Measurements from ENCODE around the gene PCDHB2. TPM values are rescaled to one million over a fixed set of nuclear protein-coding genes. Genes with fewer than 3 reads are reported as not detected.

PCDHB2 gene
- total and polyA plus RNA-seq, 2 of the 4 experiments (the other 2 are of a cell fraction), result 0.36 to 0.46 TPM

DNA sequence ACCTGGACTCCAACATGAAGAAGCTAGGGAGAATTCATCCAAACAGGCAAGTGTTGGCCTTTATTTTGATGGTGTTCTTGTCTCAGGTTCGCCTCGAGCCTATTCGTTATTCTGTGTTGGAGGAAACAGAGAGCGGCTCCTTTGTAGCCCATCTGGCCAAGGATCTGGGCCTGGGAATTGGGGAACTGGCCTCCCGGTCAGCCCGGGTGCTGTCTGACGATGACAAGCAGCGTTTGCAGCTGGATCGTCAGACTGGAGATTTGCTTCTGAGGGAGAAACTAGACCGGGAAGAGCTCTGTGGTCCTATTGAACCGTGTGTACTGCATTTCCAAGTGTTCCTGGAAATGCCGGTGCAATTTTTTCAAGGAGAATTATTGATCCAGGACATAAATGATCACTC, 27.6 kb downstream of the PCDHB2 start:
- CTCF ChIA-PET, result interaction anchor here (1.0 to 1.1 kb wide), 2 partner anchors 10 to 37 kb away, joined by 3 to 4 read pairs; no protein-coding TSS in a partner anchor

More for the DNA sequence above, 27.6 kb downstream of the PCDHB2 start:
- Histone ChIP-seq H3K9me3 (ENCODE audit: control insufficient read depth, insufficient read depth, low read length) (peaks cover 11% of the 10 kb centered on the region), H3K27ac (ENCODE audit: insufficient read depth, low read length) (no peak overlapping the region), H3K4ac (ENCODE audit: low read depth, low read length) (no peak overlapping the region), H3K4me1 (ENCODE audit: control insufficient read depth, insufficient read depth, low read length) (no peaks in the 10 kb centered on the region), H3K27me3 (ENCODE audit: control insufficient read depth, insufficient read depth, low read length) (no peaks in the 10 kb centered on the region), H2BK5ac (ENCODE audit: low read depth, low read length, poor library complexity, severe bottlenecking) (no peak overlapping the region), H2BK120ac (ENCODE audit: low read depth, low read length) (no peak overlapping the region), H3K9me1 (ENCODE audit: insufficient read depth, low read length) (no peaks in the 10 kb centered on the region), H2AK5ac (ENCODE audit: low read depth, low read length) (no peak overlapping the region), H2BK20ac (ENCODE audit: low read depth, low read length) (no peak overlapping the region), H3K14ac (replicated peaks; ENCODE audit: low read depth, low read length) (no peak overlapping the region), H4K20me1 (ENCODE audit: insufficient read depth, low read length) (no peaks in the 10 kb centered on the region), H4K91ac (ENCODE audit: insufficient read depth, low read depth, low read length) (no peak overlapping the region), H3K4me3 (ENCODE audit: insufficient read depth, low read depth, low read length) (no peak overlapping the region), H3K4me2 (ENCODE audit: low read depth, low read length) (no peak overlapping the region), H3K18ac (ENCODE audit: low read depth, low read length) (no peak overlapping the region), H3K56ac (ENCODE audit: extremely low read depth, insufficient read depth, low read length) (no peak overlapping the region), H2AFZ (replicated peaks; ENCODE audit: low read length, poor library complexity) (no peak overlapping the region), H3K36me3 (ENCODE audit: control insufficient read depth, insufficient read depth, low read length) (no peaks in the 10 kb centered on the region), H3K79me1 (ENCODE audit: low read depth in 1 of 2, low read length in 2 of 2) (no peaks in the 10 kb centered on the region), H2BK15ac (ENCODE audit: low read depth, low read length) (no peak overlapping the region), H4K5ac (ENCODE audit: low read depth, low read length) (no peak overlapping the region), H3K23ac (ENCODE audit: low read depth, low read length) (no peak overlapping the region), H4K8ac (ENCODE audit: low read depth in 2 of 2, low read length in 2 of 2) (no peak overlapping the region), H2AK9ac (replicated peaks; ENCODE audit: low read depth, low read length, poor library complexity) (no peak overlapping the region), H3K9ac (ENCODE audit: low read depth, low read length) (no peak overlapping the region)
- TF ChIP-seq, protein P1, sequence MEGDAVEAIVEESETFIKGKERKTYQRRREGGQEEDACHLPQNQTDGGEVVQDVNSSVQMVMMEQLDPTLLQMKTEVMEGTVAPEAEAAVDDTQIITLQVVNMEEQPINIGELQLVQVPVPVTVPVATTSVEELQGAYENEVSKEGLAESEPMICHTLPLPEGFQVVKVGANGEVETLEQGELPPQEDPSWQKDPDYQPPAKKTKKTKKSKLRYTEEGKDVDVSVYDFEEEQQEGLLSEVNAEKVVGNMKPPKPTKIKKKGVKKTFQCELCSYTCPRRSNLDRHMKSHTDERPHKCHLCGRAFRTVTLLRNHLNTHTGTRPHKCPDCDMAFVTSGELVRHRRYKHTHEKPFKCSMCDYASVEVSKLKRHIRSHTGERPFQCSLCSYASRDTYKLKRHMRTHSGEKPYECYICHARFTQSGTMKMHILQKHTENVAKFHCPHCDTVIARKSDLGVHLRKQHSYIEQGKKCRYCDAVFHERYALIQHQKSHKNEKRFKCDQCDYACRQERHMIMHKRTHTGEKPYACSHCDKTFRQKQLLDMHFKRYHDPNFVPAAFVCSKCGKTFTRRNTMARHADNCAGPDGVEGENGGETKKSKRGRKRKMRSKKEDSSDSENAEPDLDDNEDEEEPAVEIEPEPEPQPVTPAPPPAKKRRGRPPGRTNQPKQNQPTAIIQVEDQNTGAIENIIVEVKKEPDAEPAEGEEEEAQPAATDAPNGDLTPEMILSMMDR (conservative IDR thresholded peaks at IDR 0.05; ENCODE audit: low read depth, low read length), result no peak
- TF ChIP-seq, protein P2, sequence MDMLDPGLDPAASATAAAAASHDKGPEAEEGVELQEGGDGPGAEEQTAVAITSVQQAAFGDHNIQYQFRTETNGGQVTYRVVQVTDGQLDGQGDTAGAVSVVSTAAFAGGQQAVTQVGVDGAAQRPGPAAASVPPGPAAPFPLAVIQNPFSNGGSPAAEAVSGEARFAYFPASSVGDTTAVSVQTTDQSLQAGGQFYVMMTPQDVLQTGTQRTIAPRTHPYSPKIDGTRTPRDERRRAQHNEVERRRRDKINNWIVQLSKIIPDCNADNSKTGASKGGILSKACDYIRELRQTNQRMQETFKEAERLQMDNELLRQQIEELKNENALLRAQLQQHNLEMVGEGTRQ (IDR thresholded peaks at IDR 0.05; ENCODE audit: low read depth, low read length), result no peak
- TF ChIP-seq CHD1 (IDR thresholded peaks at IDR 0.05; ENCODE audit: low read depth, low read length), result no peak
- TF ChIP-seq SMC3 (IDR thresholded peaks at IDR 0.05; ENCODE audit: low read depth, low read length), result no peak
- TF ChIP-seq, protein P3, sequence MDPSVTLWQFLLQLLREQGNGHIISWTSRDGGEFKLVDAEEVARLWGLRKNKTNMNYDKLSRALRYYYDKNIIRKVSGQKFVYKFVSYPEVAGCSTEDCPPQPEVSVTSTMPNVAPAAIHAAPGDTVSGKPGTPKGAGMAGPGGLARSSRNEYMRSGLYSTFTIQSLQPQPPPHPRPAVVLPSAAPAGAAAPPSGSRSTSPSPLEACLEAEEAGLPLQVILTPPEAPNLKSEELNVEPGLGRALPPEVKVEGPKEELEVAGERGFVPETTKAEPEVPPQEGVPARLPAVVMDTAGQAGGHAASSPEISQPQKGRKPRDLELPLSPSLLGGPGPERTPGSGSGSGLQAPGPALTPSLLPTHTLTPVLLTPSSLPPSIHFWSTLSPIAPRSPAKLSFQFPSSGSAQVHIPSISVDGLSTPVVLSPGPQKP (IDR thresholded peaks at IDR 0.05; ENCODE audit: borderline replicate concordance, low read depth, low read length), result no peak
- no peak for TF ChIP-seq POLR2A (IDR thresholded peaks at IDR 0.05; ENCODE audit: low read depth, low read length)
- TF ChIP-seq MAZ (IDR thresholded peaks at IDR 0.05; ENCODE audit: borderline replicate concordance, low read depth, low read length), result no peak
- TF ChIP-seq BHLHE40 (IDR thresholded peaks at IDR 0.05; ENCODE audit: low read depth, low read length), result no peak
- TF ChIP-seq FOS (IDR thresholded peaks at IDR 0.05; ENCODE audit: low read depth, low read length), result no peak
- no peak for TF ChIP-seq RFX5 (IDR thresholded peaks at IDR 0.05; ENCODE audit: low read depth, low read length)
- TF ChIP-seq NFE2L2 (IDR thresholded peaks at IDR 0.05; ENCODE audit: low read depth, low read length), result no peak
- no peak for TF ChIP-seq MXI1 (IDR thresholded peaks at IDR 0.05; ENCODE audit: borderline replicate concordance, low read depth, low read length)
- TF ChIP-seq MAFK (IDR thresholded peaks at IDR 0.05; ENCODE audit: low read depth, low read length), result no peak
- no peak for TF ChIP-seq RAD21 (IDR thresholded peaks at IDR 0.05; ENCODE audit: low read length)
- TF ChIP-seq CEBPB (IDR thresholded peaks at IDR 0.05; ENCODE audit: low read depth, low read length), result no peak
- no peak for TF ChIP-seq RCOR1 (IDR thresholded peaks at IDR 0.05; ENCODE audit: insufficient replicate concordance, low read length)
- DNase-seq (no peak), ATAC-seq (ENCODE audit: low read depth) (no peak)
- in situ Hi-C loops (cut with MboI; ENCODE audit: low sequenced_read_pairs), result no loop called here
- BruUV-seq (replicated peaks), result no TSS peak
- 41% methylated on average over 4 of the region's 12 CpGs; no CpG with 5 or more reads in 1 of the 2 experiments for WGBS, 2 experiments (ENCODE audit: extremely low coverage in 2 of 2, insufficient read length in 1 of 2)
- POLR2A ChIA-PET (ENCODE audit: unreplicated experiment), result no interaction called here
- intact Hi-C loops (cut with micrococcal nuclease), result no loop called here
- dilution Hi-C loops (cut with HindIII; ENCODE audit: low sequenced_read_pairs, unreplicated experiment), result no loop called here

All from IMR-90 (cell line).